PC-9 (cell line): Measurements from ENCODE around the gene ARID5B.

ENCODE experiments used
- CTCF ChIP-seq: fragments of 200-600 bp; sonication (generic); conservative IDR thresholded peaks from 2 replicates; pipeline ENCODE4 v1.6.1; 2017; ENCODE audit warnings: mixed run types, antibody characterized with exemption, mild to moderate bottlenecking, moderate library complexity
- EZH2 ChIP-seq: fragments of 200-600 bp; sonication (generic); IDR thresholded peaks from 2 replicates; pipeline ENCODE4 v1.8.0; 2017; ENCODE audit warnings: antibody characterized with exemption, low read depth

GRCh38 chr10:61890881-61891409 is 10.6 kb upstream of the ARID5B start:
- TF ChIP-seq CTCF (no peak), EZH2 (no peak)
